Stimulated activated CD4-positive, alpha-beta T cell treated with anti-CD3 and anti-CD28 coated beads, Interleukin-1b, Interleukin-23, amount 100 ng/mL, for 1 hour (primary cell): Measurements from ENCODE around the gene GPR18.

Experiments
- DNase-seq, 2 donors: peaks; one replicate each; pipeline ENCODE4 v3.0.0-alpha.2; 2020; ENCODE audit warnings: low read depth in 2 of 2

The GPR18 gene

GRCh38 chr13:99258210-99258860 lies at the start of gene GPR18:
TSS of gene GPR18 (minus strand) at chr13:99258379. CDS start at chr13:99255872, 2,507 bp downstream.
- no peak for DNase-seq

DNA sequence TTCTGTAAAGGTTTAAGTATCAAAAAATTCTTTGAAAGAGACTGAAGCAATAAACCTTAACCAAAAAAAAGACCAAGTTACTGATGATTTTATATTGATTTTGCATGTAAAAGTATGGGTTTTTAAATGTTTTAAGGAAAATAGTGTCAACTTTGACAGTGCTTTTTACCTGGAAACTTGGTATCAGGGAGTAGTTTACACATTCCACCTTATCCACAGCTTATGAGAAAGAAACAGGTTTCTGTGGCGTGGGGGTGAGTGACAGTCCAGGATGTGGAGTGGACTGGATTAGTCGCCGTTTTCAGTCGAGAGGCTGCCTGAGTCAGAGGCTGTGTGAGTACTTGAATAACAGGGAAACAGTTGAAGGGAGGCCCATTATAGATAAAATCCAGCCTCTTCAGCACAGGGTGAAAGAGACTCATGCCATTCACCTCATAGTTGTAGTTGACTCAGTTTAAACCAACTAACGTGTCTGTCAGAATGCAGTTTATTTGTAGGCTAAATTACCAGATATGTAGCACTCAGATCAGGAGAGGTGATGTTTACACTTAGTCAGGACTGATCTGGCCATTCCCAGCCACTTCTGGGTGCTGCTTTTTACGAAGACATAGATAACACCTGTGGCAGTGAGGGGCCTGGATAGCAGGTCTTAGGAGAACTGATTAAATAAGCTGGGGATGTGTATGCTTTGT lies 49.6 kb upstream of the GPR18 start:
- peak in 1 of 2 donors; percentile 49 for DNase-seq

- DNase-seq: no peak
Measured at GRCh38 chr13:99307247-99307646, 49.1 kb upstream of the GPR18 start, which contains the start of gene GPR183. TSS of gene GPR183 (minus strand) at chr13:99307399. CDS start at chr13:99296145, 11,254 bp downstream.

- no peak for DNase-seq
Measured at GRCh38 chr13:99305566-99305965, 47.4 kb upstream of the GPR18 start.

- DNase-seq: no peak
Measured at GRCh38 chr13:99305158-99305557, 47.0 kb upstream of the GPR18 start.

GRCh38 chr13:99304541-99304940 lies 46.4 kb upstream of the GPR18 start:
- no peak for DNase-seq

- DNase-seq: no peak
Measured at GRCh38 chr13:99303863-99304521, 45.8 kb upstream of the GPR18 start.

DNA sequence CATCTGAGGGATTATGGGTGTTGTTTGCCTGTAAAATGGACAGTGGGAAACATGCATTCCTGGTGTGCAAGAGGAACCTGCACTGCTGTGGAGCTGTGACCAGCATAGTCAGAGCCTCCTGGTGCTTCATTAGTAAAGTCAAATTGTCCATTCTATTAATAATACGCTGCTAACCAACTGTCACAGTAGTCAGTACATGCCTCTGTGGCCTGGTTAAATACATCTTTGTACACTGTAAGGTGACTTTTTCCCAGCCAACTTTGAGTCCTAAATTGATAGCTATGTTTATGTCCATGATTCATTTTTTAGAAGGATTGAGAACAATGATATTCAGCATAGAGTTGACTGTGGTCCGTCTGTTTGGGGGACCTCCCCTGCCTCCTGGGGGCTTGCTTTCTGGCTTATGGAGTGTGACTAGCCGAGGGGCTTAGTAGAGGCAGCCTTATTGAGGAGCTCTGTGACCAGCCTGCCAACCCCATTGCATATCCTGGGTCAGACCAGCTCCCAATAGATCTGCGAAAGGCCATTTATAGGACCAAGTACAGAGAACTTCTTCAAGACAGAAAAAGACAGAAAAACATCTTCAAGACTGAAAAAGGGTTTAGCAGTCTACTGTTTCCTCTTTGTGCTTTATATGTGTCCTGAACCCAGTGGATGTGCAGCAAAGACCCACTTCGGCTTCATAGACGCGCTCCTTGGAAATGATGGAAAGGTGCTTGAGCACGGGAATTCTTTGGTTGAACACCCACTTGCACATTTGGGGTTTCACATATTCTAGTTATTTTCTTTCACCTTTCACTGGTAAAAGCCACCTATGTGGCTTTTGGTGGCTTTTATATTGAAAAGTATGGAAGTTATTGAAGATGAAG lies 44.7 kb upstream of the GPR18 start:
- DNase-seq: no peak

DNA sequence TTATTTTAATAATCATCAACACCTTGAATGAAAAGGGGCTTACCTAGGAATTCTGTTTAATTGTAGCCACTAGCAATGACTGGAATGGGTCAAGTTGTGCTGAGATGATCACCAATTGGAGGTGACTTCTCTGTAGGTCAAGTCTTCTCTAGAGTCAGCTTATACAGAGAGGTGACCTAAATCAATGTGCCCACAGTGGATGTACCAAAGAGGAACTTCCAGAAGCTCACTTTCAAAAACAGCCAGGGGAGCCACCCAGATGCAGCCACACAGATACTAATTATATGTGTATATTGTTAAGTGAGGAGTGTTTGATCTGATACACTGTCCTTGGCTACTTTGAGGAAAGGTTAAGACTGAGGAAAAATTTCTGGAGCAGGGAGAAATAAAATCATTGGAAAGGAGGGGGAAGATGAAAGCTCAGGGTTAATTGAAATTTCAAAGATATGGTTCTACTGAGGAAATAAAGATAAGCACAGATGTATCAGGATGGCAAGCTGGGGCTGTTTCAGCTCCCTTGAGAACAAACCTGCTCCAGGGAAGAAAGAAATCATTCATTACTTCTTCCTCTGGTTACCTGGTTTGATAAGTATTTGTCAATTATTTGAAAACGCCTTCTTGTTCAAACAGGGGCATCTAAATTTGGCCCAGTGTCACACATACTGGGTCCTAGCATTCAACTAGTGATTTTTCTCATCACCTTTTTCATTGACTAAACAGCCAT lies 43.9 kb upstream of the GPR18 start:
- DNase-seq: no peak

DNA sequence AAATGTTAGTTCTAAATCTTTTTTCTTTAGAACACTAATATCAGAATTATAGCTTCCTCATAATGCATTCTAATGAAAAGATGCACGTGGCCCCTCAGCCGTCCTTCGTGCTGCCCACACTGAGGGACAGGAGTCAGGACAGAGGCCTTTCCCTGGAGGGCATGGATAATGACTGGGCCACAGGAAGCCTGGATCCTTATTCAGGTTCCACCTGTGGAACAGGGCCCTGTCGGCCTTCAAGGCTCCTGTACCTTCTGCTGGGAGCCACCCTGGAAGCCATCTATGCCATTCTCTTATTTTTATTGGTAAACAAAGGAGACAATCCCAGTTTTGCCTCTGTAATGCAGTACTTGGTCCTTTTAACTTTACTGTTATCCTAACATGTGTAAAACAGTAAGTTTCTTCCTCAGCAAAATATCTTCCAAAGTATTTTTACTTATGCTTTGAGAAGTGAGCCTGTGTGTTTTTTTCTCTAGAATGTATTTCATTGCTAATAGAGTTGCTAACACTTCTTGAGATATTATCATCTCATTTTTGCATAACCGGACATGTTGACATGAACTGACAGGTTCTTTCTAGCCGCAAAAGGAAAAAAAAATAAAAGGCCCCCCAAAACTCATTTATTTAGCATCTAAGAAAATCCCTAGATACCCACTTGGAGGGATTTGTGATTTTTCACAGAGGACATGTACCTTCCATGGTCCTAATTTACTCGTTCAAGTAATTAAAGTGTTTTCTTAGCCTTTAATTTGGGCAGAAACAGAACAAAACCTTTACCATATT lies 43.1 kb upstream of the GPR18 start:
- DNase-seq: no peak

DNA sequence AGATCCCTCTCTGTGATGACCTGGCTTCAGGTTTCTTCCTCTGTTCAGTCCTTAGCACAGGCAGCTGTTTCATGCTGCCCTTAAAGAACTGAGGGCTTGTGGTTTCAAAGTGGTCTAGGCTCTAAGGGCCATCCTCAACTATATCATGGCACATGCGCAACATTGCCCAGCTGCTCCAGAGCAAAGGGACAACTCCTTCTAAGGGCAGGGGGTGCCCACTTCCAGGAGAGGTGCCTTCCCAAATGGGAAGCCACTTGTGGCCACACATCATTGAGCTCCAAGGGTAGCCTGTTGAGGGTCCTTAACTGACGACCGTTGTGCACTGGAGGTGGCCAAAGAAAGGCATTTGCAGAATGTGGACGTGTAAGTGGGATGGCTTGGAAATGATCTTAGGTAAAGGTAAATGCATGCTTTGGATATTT lies 41.8 kb upstream of the GPR18 start:
- DNase-seq: no peak

DNA sequence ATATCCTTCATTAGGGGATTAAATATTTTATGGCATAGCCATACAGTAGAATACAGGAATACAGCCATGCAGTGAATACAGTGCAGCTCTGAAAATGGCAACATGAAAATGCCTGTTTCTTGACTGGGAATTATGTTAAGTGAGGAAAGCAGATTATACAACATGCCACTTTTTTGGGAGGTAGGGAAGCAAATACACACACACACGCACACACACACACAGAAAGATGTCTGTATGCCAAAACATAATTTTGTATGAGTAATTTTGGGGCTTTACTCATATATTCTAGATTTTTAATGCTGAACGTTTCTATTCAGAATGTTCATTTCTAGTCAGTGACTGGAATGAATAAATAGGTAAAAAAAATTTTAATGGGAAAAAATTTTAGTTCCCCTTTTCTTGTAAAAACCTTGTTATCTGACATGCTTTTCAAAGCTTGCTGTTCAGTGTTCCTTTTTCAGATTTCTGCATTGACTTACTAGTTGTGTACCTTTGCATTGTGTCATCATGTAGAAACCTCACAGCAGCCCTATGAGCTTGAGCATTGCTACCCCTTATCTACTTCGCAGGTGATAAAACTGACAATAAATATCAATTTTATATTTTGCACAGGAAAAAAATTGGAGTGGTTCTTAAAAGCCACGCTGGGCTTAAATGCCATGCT lies 41.2 kb upstream of the GPR18 start:
- DNase-seq: no peak

- no peak for DNase-seq
Measured at GRCh38 chr13:99298056-99298455, 39.9 kb upstream of the GPR18 start.

DNA sequence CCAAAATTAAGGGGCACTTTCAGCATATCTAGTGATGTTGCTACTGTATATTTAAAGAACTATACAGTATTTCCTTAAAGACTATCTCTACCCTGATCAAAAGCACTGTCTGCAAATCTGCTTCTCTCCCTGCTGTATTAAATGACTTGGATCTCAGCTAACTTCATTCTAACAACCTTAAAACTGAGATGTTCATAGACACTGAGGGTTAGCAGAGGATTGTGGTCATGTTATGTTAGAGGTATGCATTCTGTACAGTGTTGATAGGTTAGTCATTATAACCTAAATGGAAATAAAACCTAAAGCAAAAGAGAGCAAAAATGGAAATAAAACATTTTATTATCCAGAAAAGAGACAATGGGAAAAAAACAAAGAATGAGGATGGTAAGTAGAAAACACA lies 39.2 kb upstream of the GPR18 start:
- no peak for DNase-seq

DNA sequence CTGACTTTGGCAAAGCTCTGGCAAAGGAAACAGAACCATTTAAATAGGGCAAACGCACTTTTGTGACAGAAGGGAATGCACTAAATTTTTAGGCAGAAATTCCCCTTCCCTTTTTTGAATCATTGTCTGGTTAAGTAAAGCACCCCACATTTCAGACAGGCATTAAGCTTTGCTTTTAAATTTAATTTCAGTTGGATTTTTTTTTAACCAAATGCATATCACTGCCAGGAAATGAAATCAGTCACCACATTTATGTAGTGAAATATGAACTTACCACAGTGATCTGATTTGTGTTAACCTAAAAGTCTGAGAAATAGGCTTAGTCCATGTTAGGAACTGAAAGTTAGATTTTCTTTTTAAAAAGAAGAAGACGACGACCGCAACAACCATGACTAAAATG lies 38.2 kb upstream of the GPR18 start:
- DNase-seq: no peak

GRCh38 chr13:99295488-99296252 lies 37.5 kb upstream of the GPR18 start:
- DNase-seq: no peak

- DNase-seq: no peak
Measured at GRCh38 chr13:99294958-99295357, 36.8 kb upstream of the GPR18 start.

- DNase-seq: no peak
Measured at GRCh38 chr13:99294198-99294597, 36.0 kb upstream of the GPR18 start.

GRCh38 chr13:99293178-99293577 lies 35.0 kb upstream of the GPR18 start:
- DNase-seq: no peak
